Left ventricle myocardium inferior (tissue), 1 donor: ENCODE data around the gene KCNMB2. TPM values are rescaled to one million over a fixed set of nuclear protein-coding genes. Genes with fewer than 3 reads are reported as not detected.

ENCODE experiments used
- DNase-seq: peaks from one replicate; pipeline ENCODE4 v3.0.0-alpha.2; 2020
- H3K27ac ChIP-seq: fragments of 200-600 bp; replicated peaks from 2 replicates; pipeline ENCODE4 v1.8.0; 2021
- H3K27me3 ChIP-seq: fragments of 200-600 bp; 2 replicates; pipeline ENCODE4 v1.8.0; 2021; ENCODE audit warnings: low read depth
- H3K36me3 ChIP-seq: fragments of 200-600 bp; 2 replicates; pipeline ENCODE4 v1.8.0; 2021
- H3K4me1 ChIP-seq: fragments of 200-600 bp; 2 replicates; pipeline ENCODE4 v1.8.0; 2021
- H3K4me3 ChIP-seq: fragments of 200-600 bp; 2 replicates; pipeline ENCODE4 v1.8.0; 2021; ENCODE audit warnings: mild to moderate bottlenecking, moderate library complexity
- H3K9me3 ChIP-seq: fragments of 200-600 bp; replicated peaks from 2 replicates; pipeline ENCODE4 v1.8.0; 2021
- intact Hi-C: fragments of 100-400 bp; cut with micrococcal nuclease; formaldehyde crosslinking; loops from one replicate; pipeline ENCODE4 v1.11.0; 2022
- total RNA-seq: library from RNA; stranded (reverse); fragmentation: NEBNext Ultra II Directional; extraction: Animal tissue kit (Norgen Biotek cat#: 25700); gene quantifications from one replicate; pipeline ENCODE4 v1.2.1, GENCODE V29; 2021
- TF ChIP-seq, protein P1 (sequence below): fragments of 200-600 bp; IDR thresholded peaks from 2 replicates; pipeline ENCODE4 v1.8.0; 2021; ENCODE audit warnings: antibody characterized with exemption, mild to moderate bottlenecking, borderline replicate concordance
- donor health status: DM: no; HTN: yes; CAD: no; lungs with severe emphysema.

KCNMB2 gene
- total RNA-seq, 1 donor from 2014 or later, result 2.1 TPM

DNA sequence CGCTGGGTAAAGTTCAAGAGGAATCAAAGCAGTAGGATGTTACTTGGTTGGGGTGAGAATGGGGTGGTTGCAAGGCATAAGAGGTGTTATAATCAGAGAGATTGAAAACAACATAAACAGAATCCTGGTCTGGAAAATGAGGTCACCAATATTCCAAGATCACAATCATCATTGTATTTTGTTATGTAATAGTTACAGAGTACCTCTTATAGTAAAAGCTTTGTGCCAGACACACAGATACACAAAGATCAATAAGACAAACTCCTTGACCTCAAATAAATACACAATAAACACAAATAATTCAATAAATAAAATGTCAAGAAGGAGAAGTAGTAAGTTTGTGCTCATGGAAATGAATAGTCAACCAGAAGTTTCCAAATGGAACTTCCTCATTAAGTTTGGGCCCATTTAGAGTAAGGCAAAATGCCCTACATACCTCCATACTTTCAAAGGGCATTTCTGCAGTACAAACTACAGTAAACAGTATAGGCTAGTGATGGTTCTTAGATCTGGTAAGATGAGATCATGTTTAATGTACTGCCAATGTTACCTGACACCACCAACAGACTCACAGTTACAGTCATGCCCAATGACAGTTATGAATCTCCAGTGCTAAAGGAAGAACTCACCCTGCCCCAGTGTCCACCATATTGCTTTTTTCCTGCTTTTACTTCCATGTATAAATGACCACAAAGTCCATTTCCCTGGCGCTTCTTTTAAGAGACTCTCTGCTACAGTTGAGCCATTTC, 93.4 kb downstream of the KCNMB2 start:
- TF ChIP-seq, protein P1, sequence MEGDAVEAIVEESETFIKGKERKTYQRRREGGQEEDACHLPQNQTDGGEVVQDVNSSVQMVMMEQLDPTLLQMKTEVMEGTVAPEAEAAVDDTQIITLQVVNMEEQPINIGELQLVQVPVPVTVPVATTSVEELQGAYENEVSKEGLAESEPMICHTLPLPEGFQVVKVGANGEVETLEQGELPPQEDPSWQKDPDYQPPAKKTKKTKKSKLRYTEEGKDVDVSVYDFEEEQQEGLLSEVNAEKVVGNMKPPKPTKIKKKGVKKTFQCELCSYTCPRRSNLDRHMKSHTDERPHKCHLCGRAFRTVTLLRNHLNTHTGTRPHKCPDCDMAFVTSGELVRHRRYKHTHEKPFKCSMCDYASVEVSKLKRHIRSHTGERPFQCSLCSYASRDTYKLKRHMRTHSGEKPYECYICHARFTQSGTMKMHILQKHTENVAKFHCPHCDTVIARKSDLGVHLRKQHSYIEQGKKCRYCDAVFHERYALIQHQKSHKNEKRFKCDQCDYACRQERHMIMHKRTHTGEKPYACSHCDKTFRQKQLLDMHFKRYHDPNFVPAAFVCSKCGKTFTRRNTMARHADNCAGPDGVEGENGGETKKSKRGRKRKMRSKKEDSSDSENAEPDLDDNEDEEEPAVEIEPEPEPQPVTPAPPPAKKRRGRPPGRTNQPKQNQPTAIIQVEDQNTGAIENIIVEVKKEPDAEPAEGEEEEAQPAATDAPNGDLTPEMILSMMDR, result no peak
- Histone ChIP-seq H3K4me1 (peaks cover 3% of the 10 kb centered on the region), H3K9me3 (no peaks in the 10 kb centered on the region), H3K36me3 (no peaks in the 10 kb centered on the region), H3K4me3 (no peak overlapping the region), H3K27me3 (no peaks in the 10 kb centered on the region), H3K27ac (no peak overlapping the region)
- DNase-seq, result no peak
- intact Hi-C loops, result no loop called here

GRCh38 chr3:178631950-178632349, 95.7 kb downstream of the KCNMB2 start:
- peaks cover 3% of the 10 kb centered on the region for H3K4me1 ChIP-seq
- H3K27ac ChIP-seq, result no peak overlapping the region
- no peaks in the 10 kb centered on the region for H3K36me3 ChIP-seq
- H3K9me3 ChIP-seq, result no peaks in the 10 kb centered on the region
- TF ChIP-seq, protein P1, result no peak
- no peaks in the 10 kb centered on the region for H3K27me3 ChIP-seq
- intact Hi-C loops, result no loop called here
- no peak overlapping the region for H3K4me3 ChIP-seq
- DNase-seq, result no peak

DNA sequence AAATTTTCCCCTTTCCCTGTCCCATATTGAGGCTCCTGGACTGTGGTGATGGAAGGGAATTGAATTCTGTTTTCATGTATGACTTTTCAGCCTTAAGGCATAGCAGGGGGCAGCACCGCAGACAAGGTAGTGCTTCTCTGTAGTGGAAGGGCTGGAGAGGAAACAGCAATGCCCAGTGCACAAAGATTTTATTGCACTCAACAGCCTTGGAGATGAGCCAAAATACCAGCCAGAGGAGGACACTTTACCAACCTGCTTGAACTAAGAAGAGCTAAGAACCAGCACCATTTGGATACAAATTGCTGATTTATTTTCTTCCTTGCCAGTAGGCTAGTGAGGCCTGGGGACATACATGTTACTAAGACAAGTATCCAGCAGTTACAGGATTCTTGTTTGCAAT, 98.7 kb downstream of the KCNMB2 start:
- Histone ChIP-seq H3K36me3 (no peaks in the 10 kb centered on the region), H3K9me3 (no peaks in the 10 kb centered on the region), H3K27me3 (no peaks in the 10 kb centered on the region), H3K4me3 (no peak overlapping the region), H3K4me1 (peaks cover 2% of the 10 kb centered on the region), H3K27ac (no peak overlapping the region)
- no peak for DNase-seq
- TF ChIP-seq, protein P1, result no peak
- intact Hi-C loops, result no loop called here

- Histone ChIP-seq H3K27me3 (no peaks in the 10 kb centered on the region), H3K4me1 (no peaks in the 10 kb centered on the region), H3K27ac (no peak overlapping the region), H3K9me3 (no peaks in the 10 kb centered on the region), H3K4me3 (no peak overlapping the region), H3K36me3 (no peaks in the 10 kb centered on the region)
- TF ChIP-seq, protein P1, result no peak
- intact Hi-C loops, result no loop called here
- DNase-seq, result no peak
Measured at GRCh38 chr3:178637802-178638201, 101.6 kb downstream of the KCNMB2 start.

DNA sequence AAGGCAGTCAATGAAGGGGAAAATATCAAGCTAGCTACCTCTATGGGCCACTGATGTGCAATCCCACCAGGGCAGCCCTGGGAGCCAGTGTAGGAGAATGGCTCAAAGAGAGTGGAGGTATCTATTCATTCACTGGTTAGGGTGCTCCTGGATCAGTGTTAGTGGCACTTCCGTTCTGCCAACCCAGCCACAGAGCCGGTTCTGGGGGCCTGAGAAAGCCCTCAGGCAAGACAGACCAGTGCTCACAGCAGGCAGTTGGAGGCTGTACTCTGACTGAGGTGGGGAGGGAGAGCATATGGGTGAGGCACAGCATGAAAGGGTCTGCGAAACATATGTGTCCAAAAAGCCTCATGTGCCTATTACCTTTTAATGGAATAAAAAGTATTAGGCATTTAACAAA, 109.3 kb downstream of the KCNMB2 start:
- no peak overlapping the region for H3K4me3 ChIP-seq
- H3K27ac ChIP-seq, result no peak overlapping the region
- no peaks in the 10 kb centered on the region for H3K4me1 ChIP-seq
- DNase-seq, result no peak
- TF ChIP-seq, protein P1, result no peak
- H3K36me3 ChIP-seq, result no peaks in the 10 kb centered on the region
- peaks cover 6% of the 10 kb centered on the region for H3K9me3 ChIP-seq
- intact Hi-C loops, result no loop called here
- no peaks in the 10 kb centered on the region for H3K27me3 ChIP-seq
